Vagina (tissue), 2 donors: ENCODE results near the gene S100P. TPM values are rescaled to one million over a fixed set of nuclear protein-coding genes. Genes with fewer than 3 reads are reported as not detected.

Experiments
- DNase-seq, 2 donors: peaks; one replicate each; pipeline ENCODE4 v3.0.0-alpha.2; 2017; ENCODE audit errors: extremely low spot score in 2 of 2
- H3K27ac ChIP-seq: fragments of 200-600 bp; sonication (generic); one replicate; pipeline ENCODE4 v1.5.1; 2019
- H3K27me3 ChIP-seq: fragments of 200-600 bp; sonication (generic); one replicate; pipeline ENCODE4 v1.5.1; 2019
- H3K36me3 ChIP-seq, 2 donors: fragments of 200-600 bp; sonication (generic); one replicate each; pipeline ENCODE4 v1.5.1; 2017 to 2019
- H3K4me1 ChIP-seq: fragments of 200-600 bp; sonication (generic); one replicate; pipeline ENCODE4 v1.5.1; 2019
- H3K4me3 ChIP-seq, 2 donors: fragments of 200-600 bp; sonication (generic); 1 replicate in 1 of 2; 2 replicates in 1 of 2; pipeline ENCODE4 v1.5.1; 2016 to 2019
- H3K9me3 ChIP-seq: fragments of 200-600 bp; sonication (generic); one replicate; pipeline ENCODE4 v1.5.1; 2019
- CTCF ChIP-seq, 3 experiments: fragments of 450-650 bp in 2 of 3; fragments of 200-600 bp in 1 of 3; sonication (generic) in 1 of 3; IDR thresholded peaks; one replicate each; pipeline ENCODE4 v1.5.1; 2017 to 2019; ENCODE audit warnings: antibody characterized with exemption in 3 of 3, mild to moderate bottlenecking in 2 of 3, moderate library complexity in 2 of 3
- POLR2A ChIP-seq, 2 donors: fragments of 450-650 bp; IDR thresholded peaks; one replicate each; pipeline ENCODE4 v1.6.1; 2017; ENCODE audit warnings: antibody characterized with exemption in 2 of 2, mild to moderate bottlenecking in 2 of 2, moderate library complexity in 2 of 2
- POLR2AphosphoS5 ChIP-seq, 2 donors: sonication (generic); formaldehyde crosslinking; IDR thresholded peaks; one replicate each; pipeline ENCODE4 v1.9.0; 2017; ENCODE audit warnings: antibody characterized with exemption in 2 of 2, mild to moderate bottlenecking in 2 of 2, low read depth in 1 of 2; ENCODE audit not compliant: insufficient read depth in 1 of 2
- intact Hi-C: fragments of 100-400 bp; cut with DNase I; formaldehyde crosslinking; loops from one replicate; pipeline ENCODE4 v1.15.1; 2023
- total RNA-seq: library from RNA; depleted of rRNA; stranded (reverse); fragments of >200 nt; gene quantifications from one replicate; pipeline ENCODE4 v1.2.3, GENCODE V29; 2016

The S100P gene
- total RNA-seq, 1 donor from 2014 or later = 18.2 TPM

- no peak for DNase-seq
- no peaks in the 10 kb centered on the region for H3K27me3 ChIP-seq
- H3K36me3 ChIP-seq = no peaks in the 10 kb centered on the region
- H3K27ac ChIP-seq = no peak overlapping the region
- H3K4me1 ChIP-seq = peaks cover 21% of the 10 kb centered on the region
- H3K9me3 ChIP-seq = no peaks in the 10 kb centered on the region
- H3K4me3 ChIP-seq = no peak overlapping the region
- no peak for TF ChIP-seq CTCF (IDR thresholded peaks at IDR 0.05)
- no peak for TF ChIP-seq POLR2AphosphoS5 (IDR thresholded peaks at IDR 0.05; ENCODE audit: insufficient read depth in 1 of 2, low read depth in 1 of 2)
- TF ChIP-seq POLR2A (IDR thresholded peaks at IDR 0.05) = no peak
- intact Hi-C loops = loop anchor here (10.0 kb wide), 1 partner anchor 347 kb away; no protein-coding TSS in a partner anchor
Measured at GRCh38 chr4:6727081-6727942, 33.6 kb downstream of the S100P start.

- intact Hi-C loops = loop anchor here (10.0 kb wide), 1 partner anchor 347 kb away; no protein-coding TSS in a partner anchor
- Histone ChIP-seq H3K27ac (no peak overlapping the region), H3K4me3 (no peak overlapping the region), H3K4me1 (peaks cover 26% of the 10 kb centered on the region), H3K27me3 (no peaks in the 10 kb centered on the region), H3K9me3 (no peaks in the 10 kb centered on the region), H3K36me3 (no peaks in the 10 kb centered on the region)
- DNase-seq = no peak
- TF ChIP-seq POLR2A (IDR thresholded peaks at IDR 0.05) = no peak
- TF ChIP-seq CTCF (IDR thresholded peaks at IDR 0.05) = no peak
- no peak for TF ChIP-seq POLR2AphosphoS5 (IDR thresholded peaks at IDR 0.05; ENCODE audit: insufficient read depth in 1 of 2, low read depth in 1 of 2)
Measured at GRCh38 chr4:6727943-6728250, 34.2 kb downstream of the S100P start.

- TF ChIP-seq POLR2AphosphoS5 (IDR thresholded peaks at IDR 0.05; ENCODE audit: insufficient read depth in 1 of 2, low read depth in 1 of 2) (no peak), POLR2A (IDR thresholded peaks at IDR 0.05) (no peak), CTCF (IDR thresholded peaks at IDR 0.05) (no peak)
- Histone ChIP-seq H3K4me1 (peaks cover 32% of the 10 kb centered on the region), H3K9me3 (no peaks in the 10 kb centered on the region), H3K27me3 (no peaks in the 10 kb centered on the region), H3K27ac (no peak overlapping the region), H3K4me3 (no peak overlapping the region), H3K36me3 (no peaks in the 10 kb centered on the region)
- intact Hi-C loops = loop anchor here (10.0 kb wide), 1 partner anchor 346 kb away; no protein-coding TSS in a partner anchor
- DNase-seq = no peak
Measured at GRCh38 chr4:6728320-6729029, 34.8 kb downstream of the S100P start.

GRCh38 chr4:6730603-6731317, 37.1 kb downstream of the S100P start:
- H3K27ac ChIP-seq = no peak overlapping the region

More at GRCh38 chr4:6730603-6731317, 37.1 kb downstream of the S100P start:
- H3K27me3 ChIP-seq = no peaks in the 10 kb centered on the region
- TF ChIP-seq POLR2A (IDR thresholded peaks at IDR 0.05) (no peak), CTCF (IDR thresholded peaks at IDR 0.05) (no peak), POLR2AphosphoS5 (IDR thresholded peaks at IDR 0.05; ENCODE audit: insufficient read depth in 1 of 2, low read depth in 1 of 2) (no peak)
- H3K4me1 ChIP-seq = peaks cover 22% of the 10 kb centered on the region
- no peaks in the 10 kb centered on the region for H3K36me3 ChIP-seq
- H3K9me3 ChIP-seq = no peaks in the 10 kb centered on the region
- no peak for DNase-seq
- intact Hi-C loops = no loop called here
- H3K4me3 ChIP-seq = no peak overlapping the region
